Mammary epithelial cell (primary cell): ENCODE data around the gene GPSM3.

ENCODE experiments used
- EZH2 ChIP-seq: IDR thresholded peaks from 2 replicates; pipeline ENCODE4 v1.6.1; 2012; ENCODE audit warnings: low read length, inconsistent platforms, borderline replicate concordance
- TF ChIP-seq, protein P1 (sequence below), 2 donors: IDR thresholded peaks in 1 of 2; conservative IDR thresholded peaks in 1 of 2; 2 replicates each; pipeline ENCODE4 v1.5.1; 2011 to 2012; ENCODE audit warnings: inconsistent platforms in 2 of 2, low read length in 2 of 2, mild to moderate bottlenecking in 2 of 2, control low read depth in 1 of 2, low read depth in 1 of 2; ENCODE audit not compliant: insufficient read depth in 1 of 2; ENCODE audit errors: extremely low read depth in 1 of 2

DNA sequence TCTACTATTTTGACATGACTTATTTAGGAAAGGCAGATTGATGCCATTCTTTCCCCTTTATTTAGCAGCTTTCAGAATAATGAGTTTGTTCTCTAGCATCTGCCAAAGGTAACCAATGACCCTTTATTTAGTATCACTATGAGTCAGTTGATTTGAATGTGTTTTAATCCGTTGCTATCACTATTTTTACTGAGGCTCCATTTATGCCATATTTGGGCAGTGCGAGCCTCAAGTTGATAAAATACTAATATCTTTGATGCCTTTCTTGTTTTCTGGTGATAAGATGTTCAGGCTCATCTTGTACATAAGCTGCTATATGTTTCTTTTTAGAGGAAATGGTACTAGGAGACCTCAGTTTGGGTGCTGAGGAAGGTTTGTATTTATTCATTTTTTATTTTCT is 47.0 kb upstream of the GPSM3 start:
- TF ChIP-seq, protein P1, sequence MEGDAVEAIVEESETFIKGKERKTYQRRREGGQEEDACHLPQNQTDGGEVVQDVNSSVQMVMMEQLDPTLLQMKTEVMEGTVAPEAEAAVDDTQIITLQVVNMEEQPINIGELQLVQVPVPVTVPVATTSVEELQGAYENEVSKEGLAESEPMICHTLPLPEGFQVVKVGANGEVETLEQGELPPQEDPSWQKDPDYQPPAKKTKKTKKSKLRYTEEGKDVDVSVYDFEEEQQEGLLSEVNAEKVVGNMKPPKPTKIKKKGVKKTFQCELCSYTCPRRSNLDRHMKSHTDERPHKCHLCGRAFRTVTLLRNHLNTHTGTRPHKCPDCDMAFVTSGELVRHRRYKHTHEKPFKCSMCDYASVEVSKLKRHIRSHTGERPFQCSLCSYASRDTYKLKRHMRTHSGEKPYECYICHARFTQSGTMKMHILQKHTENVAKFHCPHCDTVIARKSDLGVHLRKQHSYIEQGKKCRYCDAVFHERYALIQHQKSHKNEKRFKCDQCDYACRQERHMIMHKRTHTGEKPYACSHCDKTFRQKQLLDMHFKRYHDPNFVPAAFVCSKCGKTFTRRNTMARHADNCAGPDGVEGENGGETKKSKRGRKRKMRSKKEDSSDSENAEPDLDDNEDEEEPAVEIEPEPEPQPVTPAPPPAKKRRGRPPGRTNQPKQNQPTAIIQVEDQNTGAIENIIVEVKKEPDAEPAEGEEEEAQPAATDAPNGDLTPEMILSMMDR (conservative IDR thresholded peaks at IDR 0.05 in 1 of 2, IDR thresholded peaks at IDR 0.05 in 1 of 2; ENCODE audit: extremely low read depth in 1 of 2, insufficient read depth in 1 of 2, low read depth in 1 of 2, low read length in 2 of 2): no peak
- no peak for TF ChIP-seq EZH2
